ENCODE results near the gene CLDND2.

The CLDND2 gene

GRCh38 chr19:51389143-51389542 is 20.3 kb upstream of the CLDND2 start:
- Histone ChIP-seq H3K4me1 (ENCODE audit: control insufficient read depth in 1 of 2, insufficient read depth in 1 of 2, low read depth in 1 of 2, low read length in 1 of 2) (peaks cover 12 to 18% of the 10 kb centered on the region in 2 experiments), H3K4me3 (ENCODE audit: low read depth in 1 of 2, low read length in 1 of 2) (no peak overlapping the region), H3K27me3 (no peaks in the 10 kb centered on the region), H3K9me3 (no peaks in the 10 kb centered on the region), H3K36me3 (no peaks in the 10 kb centered on the region), H3K27ac (no peak overlapping the region)
- TF ChIP-seq, protein P1, sequence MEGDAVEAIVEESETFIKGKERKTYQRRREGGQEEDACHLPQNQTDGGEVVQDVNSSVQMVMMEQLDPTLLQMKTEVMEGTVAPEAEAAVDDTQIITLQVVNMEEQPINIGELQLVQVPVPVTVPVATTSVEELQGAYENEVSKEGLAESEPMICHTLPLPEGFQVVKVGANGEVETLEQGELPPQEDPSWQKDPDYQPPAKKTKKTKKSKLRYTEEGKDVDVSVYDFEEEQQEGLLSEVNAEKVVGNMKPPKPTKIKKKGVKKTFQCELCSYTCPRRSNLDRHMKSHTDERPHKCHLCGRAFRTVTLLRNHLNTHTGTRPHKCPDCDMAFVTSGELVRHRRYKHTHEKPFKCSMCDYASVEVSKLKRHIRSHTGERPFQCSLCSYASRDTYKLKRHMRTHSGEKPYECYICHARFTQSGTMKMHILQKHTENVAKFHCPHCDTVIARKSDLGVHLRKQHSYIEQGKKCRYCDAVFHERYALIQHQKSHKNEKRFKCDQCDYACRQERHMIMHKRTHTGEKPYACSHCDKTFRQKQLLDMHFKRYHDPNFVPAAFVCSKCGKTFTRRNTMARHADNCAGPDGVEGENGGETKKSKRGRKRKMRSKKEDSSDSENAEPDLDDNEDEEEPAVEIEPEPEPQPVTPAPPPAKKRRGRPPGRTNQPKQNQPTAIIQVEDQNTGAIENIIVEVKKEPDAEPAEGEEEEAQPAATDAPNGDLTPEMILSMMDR (IDR thresholded peaks at IDR 0.05) = no peak

DNA sequence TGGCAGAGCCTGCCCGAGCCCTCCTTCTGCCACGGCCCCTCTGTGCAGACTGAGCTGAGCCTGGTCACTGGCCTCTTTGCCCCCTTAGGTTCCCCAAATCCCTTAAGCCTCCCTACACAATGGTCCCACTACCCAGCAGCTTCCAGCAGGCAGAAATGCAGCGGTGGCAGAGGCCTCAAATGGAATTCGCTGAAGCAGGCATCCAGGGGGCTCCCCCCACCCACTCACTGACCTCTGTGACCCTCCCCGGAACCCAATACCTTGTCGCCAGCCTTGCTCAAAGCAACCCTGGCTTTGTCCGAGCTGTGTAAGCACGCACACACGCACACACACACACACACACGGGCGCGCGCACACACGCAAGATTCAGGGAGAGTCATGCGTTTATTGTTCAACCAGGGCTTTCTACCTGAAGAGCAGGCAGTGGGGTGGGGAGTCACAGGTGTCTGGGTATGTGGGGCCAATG is 19.2 kb upstream of the CLDND2 start, which contains the start of gene LIM2:
LIM2 (minus strand) TSS at position 51 of the 466 bp plus-strand sequence. CDS start 531 bp downstream, outside the sequence.
- H3K4me1 ChIP-seq (ENCODE audit: control insufficient read depth in 1 of 2, insufficient read depth in 1 of 2, low read depth in 1 of 2, low read length in 1 of 2) = peaks cover 10 to 12% of the 10 kb centered on the region in 2 experiments
- TF ChIP-seq, protein P1 (IDR thresholded peaks at IDR 0.05) = no peak
- no peak within 1 kb of the TSS for H3K27ac ChIP-seq
- H3K27me3 ChIP-seq = no peaks in the 10 kb centered on the region
- no peak within 1 kb of the TSS for H3K4me3 ChIP-seq (ENCODE audit: low read depth in 1 of 2, low read length in 1 of 2)
- H3K36me3 ChIP-seq = no peaks in the 10 kb centered on the region
- no peaks in the 10 kb centered on the region for H3K9me3 ChIP-seq

DNA sequence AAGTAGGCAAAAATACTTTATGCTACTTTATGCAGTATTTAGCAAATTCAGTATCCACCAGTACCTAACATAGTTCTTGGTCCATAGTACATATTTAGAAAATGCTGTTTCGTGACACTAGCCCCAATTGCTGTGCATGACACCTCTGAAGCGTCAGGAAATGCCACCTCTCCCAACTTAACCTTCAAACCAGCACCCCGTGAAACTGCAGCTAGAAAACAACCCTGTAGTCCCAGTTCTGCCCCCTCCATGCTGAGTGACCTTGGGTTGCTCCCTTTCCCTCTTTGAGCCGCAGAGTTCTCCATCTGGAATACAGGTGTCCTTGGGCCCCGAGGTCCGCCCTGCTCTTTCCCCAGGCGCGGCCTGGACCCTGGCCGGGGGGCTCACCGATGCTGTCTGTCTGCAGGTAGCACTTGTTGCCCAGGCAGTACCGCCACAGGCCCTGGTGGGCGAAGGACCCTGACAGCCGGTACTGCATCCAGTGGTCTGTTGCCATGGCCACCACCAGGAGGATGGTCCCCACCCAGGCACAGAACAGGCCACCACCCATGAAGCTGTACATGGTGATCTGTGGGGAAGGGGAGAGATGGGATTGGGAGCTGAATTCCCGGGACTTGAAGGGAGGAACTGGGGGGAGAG is 18.2 kb upstream of the CLDND2 start:
- H3K4me3 ChIP-seq (ENCODE audit: low read depth in 1 of 2, low read length in 1 of 2) = no peak overlapping the region
- no peaks in the 10 kb centered on the region for H3K9me3 ChIP-seq
- TF ChIP-seq, protein P1 (IDR thresholded peaks at IDR 0.05) = no peak
- no peaks in the 10 kb centered on the region for H3K36me3 ChIP-seq
- H3K27ac ChIP-seq = no peak overlapping the region
- peaks cover 10 to 12% of the 10 kb centered on the region in 2 experiments for H3K4me1 ChIP-seq (ENCODE audit: control insufficient read depth in 1 of 2, insufficient read depth in 1 of 2, low read depth in 1 of 2, low read length in 1 of 2)
- no peaks in the 10 kb centered on the region for H3K27me3 ChIP-seq

- H3K27ac ChIP-seq = no peak overlapping the region
- no peaks in the 10 kb centered on the region for H3K27me3 ChIP-seq
- H3K36me3 ChIP-seq = no peaks in the 10 kb centered on the region
- no peaks in the 10 kb centered on the region for H3K9me3 ChIP-seq
- TF ChIP-seq, protein P1 (IDR thresholded peaks at IDR 0.05) = no peak
- H3K4me3 ChIP-seq (ENCODE audit: low read depth in 1 of 2, low read length in 1 of 2) = no peak overlapping the region
- H3K4me1 ChIP-seq (ENCODE audit: control insufficient read depth in 1 of 2, insufficient read depth in 1 of 2, low read depth in 1 of 2, low read length in 1 of 2) = peaks cover 1 to 4% of the 10 kb centered on the region in 2 experiments
These were observed 13.2 kb upstream of the CLDND2 start for GRCh38 chr19:51382004-51382403.

DNA sequence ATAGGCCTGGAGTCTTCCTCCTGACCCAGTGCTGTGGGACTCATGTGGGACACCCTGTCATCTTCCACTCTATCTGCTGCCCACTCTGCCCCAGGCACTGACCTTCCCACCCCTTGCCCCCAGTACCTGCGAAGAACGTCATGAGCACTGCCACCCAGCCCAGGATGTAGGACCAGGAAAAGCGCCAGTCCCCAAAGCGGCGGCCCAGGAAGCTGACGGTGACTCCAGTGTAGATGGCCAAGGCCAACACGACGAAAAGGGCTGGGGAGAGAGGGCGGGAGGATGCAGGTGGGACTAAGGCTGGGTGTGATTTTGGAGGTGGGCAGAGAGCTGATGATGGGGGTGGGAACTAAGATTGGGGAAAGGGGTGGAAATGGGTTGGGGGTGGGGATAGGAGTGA is 11.6 kb upstream of the CLDND2 start:
- Histone ChIP-seq H3K36me3 (no peaks in the 10 kb centered on the region), H3K4me1 (ENCODE audit: control insufficient read depth in 1 of 2, insufficient read depth in 1 of 2, low read depth in 1 of 2, low read length in 1 of 2) (peaks cover 14 to 16% of the 10 kb centered on the region in 2 experiments), H3K9me3 (no peaks in the 10 kb centered on the region), H3K27ac (no peak overlapping the region), H3K27me3 (no peaks in the 10 kb centered on the region), H3K4me3 (ENCODE audit: low read depth in 1 of 2, low read length in 1 of 2) (no peak overlapping the region)
- TF ChIP-seq, protein P1 (IDR thresholded peaks at IDR 0.05) = no peak

All from neutrophil (primary cell).